ENCODE measurements around the gene BEAN1.

The BEAN1 gene

GRCh38 chr16:66427036-66427860 is at the start of gene BEAN1:
Gene BEAN1 (plus strand): TSS chr16:66427295. CDS start chr16:66437677, 10,382 bp downstream.
- no peak for DNase-seq

GRCh38 chr16:66377324-66377723 is 49.8 kb upstream of the BEAN1 start:
- DNase-seq: no peak

- DNase-seq: no peak
These were observed 48.1 kb upstream of the BEAN1 start for GRCh38 chr16:66378741-66379570.

GRCh38 chr16:66379571-66379941 is 47.5 kb upstream of the BEAN1 start:
- DNase-seq: no peak

GRCh38 chr16:66380421-66380820 is 46.7 kb upstream of the BEAN1 start:
- no peak for DNase-seq

GRCh38 chr16:66381585-66382170 is 45.4 kb upstream of the BEAN1 start:
- no peak for DNase-seq

GRCh38 chr16:66382171-66382965 is 44.7 kb upstream of the BEAN1 start:
- DNase-seq: no peak

GRCh38 chr16:66382966-66383299 is 44.2 kb upstream of the BEAN1 start:
- no peak for DNase-seq

GRCh38 chr16:66383551-66383950 is 43.5 kb upstream of the BEAN1 start:
- DNase-seq: no peak

GRCh38 chr16:66385415-66385814 is 41.7 kb upstream of the BEAN1 start:
- no peak for DNase-seq

GRCh38 chr16:66386629-66387622 is 40.2 kb upstream of the BEAN1 start:
- DNase-seq: no peak

- DNase-seq: no peak
These were observed 39.2 kb upstream of the BEAN1 start for GRCh38 chr16:66387817-66388332.

- DNase-seq: no peak
These were observed 38.5 kb upstream of the BEAN1 start for GRCh38 chr16:66388350-66389139.

GRCh38 chr16:66389256-66390176 is 37.6 kb upstream of the BEAN1 start:
- no peak for DNase-seq

GRCh38 chr16:66390346-66391108 is 36.6 kb upstream of the BEAN1 start:
- no peak for DNase-seq

GRCh38 chr16:66391726-66392670 is 35.1 kb upstream of the BEAN1 start:
- DNase-seq: no peak

- no peak for DNase-seq
These were observed 31.1 kb upstream of the BEAN1 start for GRCh38 chr16:66395806-66396555.

Measured in activated CD4-positive, alpha-beta T cell treated with anti-CD3 and anti-CD28 coated beads for 4 hours (primary cell).